HCT116 (cell line): ENCODE results near the gene AMER1. TPM values are rescaled to one million over a fixed set of nuclear protein-coding genes. Genes with fewer than 3 reads are reported as not detected.
A peak's percentile ranks its signal among the peaks of the same experiment; 100 is the strongest.

ENCODE experiments used
- ATAC-seq: fragments of 200-7000 bp; cut with Tn5 transposase; 2 replicates; pipeline ENCODE4 v1.9.1; 2020; ENCODE audit warnings: mild to moderate bottlenecking, moderate library complexity
- BruUV-seq: library from RNA; stranded (reverse); fragments of 400-500 nt; replicated peaks from 2 replicates; lab custom pipeline; 2021; lab: Mats Ljungman, UMichigan
- CTCF ChIA-PET: fragments of 300-600 bp; sonication (Branson Sonifier 250); formaldehyde crosslinking; loops from one replicate; lab custom pipeline; 2021; ENCODE audit warnings: antibody characterized with exemption; lab: Charles Lee
- POLR2A ChIA-PET: fragments of 300-600, 350-600 bp; sonication (Branson Sonifier 250); formaldehyde crosslinking; loops from one replicate; lab custom pipeline; 2021; ENCODE audit warnings: antibody characterized with exemption; lab: Charles Lee
- RAD21 ChIA-PET, 2 experiments: fragments of 300-600 bp; sonication (Branson Sonifier 250); formaldehyde crosslinking; loops; one replicate each; lab custom pipeline; 2023; ENCODE audit warnings: low total read pairs in 2 of 2; ENCODE audit not compliant: uncharacterized antibody in 2 of 2, unreplicated experiment in 2 of 2, low non-redundant PET in 1 of 2; lab: Charles Lee
- DNase-seq: peaks from one replicate; pipeline ENCODE4 v3.0.0-alpha.2; 2010; ENCODE audit warnings: low read depth, low spot score
- H2AFZ ChIP-seq: fragments of 200-600 bp; shearing (Covaris generic), sonication (generic); 2 replicates; pipeline ENCODE4 v1.6.1; 2017; ENCODE audit warnings: low read depth, mixed run types, mixed read lengths, antibody characterized with exemption, low read length; ENCODE audit not compliant: poor library complexity, severe bottlenecking
- H3K27ac ChIP-seq: 2 replicates; pipeline ENCODE4 v1.5.1; 2012; ENCODE audit warnings: low read depth, low read length
- H3K27me3 ChIP-seq: fragments of 200-600 bp; sonication (generic); 2 replicates; pipeline ENCODE4 v1.6.1; 2016; ENCODE audit warnings: mixed run types, low read length, mixed read lengths; ENCODE audit not compliant: insufficient read depth
- H3K36me3 ChIP-seq, 2 experiments: fragments of 200-500 bp in 1 of 2; fragments of 200-600 bp in 1 of 2; sonication (Bioruptor generic) in 1 of 2; sonication (generic) in 1 of 2; 2 replicates each; pipeline versions ENCODE4 v1.5.1 to v1.6.1; 2014 to 2016; ENCODE audit warnings: low read length in 2 of 2, inconsistent platforms in 1 of 2, mixed read lengths in 1 of 2, mixed run types in 1 of 2; ENCODE audit not compliant: insufficient read depth in 2 of 2, control insufficient read depth in 1 of 2
- H3K4me1 ChIP-seq, 2 experiments: fragments of 200-600 bp in 1 of 2; sonication (generic) in 1 of 2; 2 replicates each; pipeline versions ENCODE4 v1.5.1 to v1.6.1; 2012 to 2017; ENCODE audit warnings: low read length in 2 of 2, inconsistent platforms in 1 of 2, mild to moderate bottlenecking in 1 of 2, mixed read lengths in 1 of 2, mixed run types in 1 of 2, moderate library complexity in 1 of 2; ENCODE audit not compliant: insufficient read depth in 2 of 2, control insufficient read depth in 1 of 2
- H3K4me2 ChIP-seq: fragments of 200-600 bp; sonication (generic); 2 replicates; pipeline ENCODE4 v1.6.1; 2017; ENCODE audit warnings: mixed run types, low read length, mixed read lengths
- H3K4me3 ChIP-seq, 2 experiments: fragments of 200-600 bp in 1 of 2; sonication (generic) in 1 of 2; replicated peaks in 1 of 2; 2 replicates each; pipeline ENCODE4 v1.5.1; 2011 to 2016; ENCODE audit warnings: low read length in 2 of 2, control low read depth in 1 of 2, low read depth in 1 of 2, mild to moderate bottlenecking in 1 of 2, mixed read lengths in 1 of 2, mixed run types in 1 of 2
- H3K79me2 ChIP-seq: fragments of 200-600 bp; sonication (generic); 2 replicates; pipeline ENCODE4 v1.6.1; 2017; ENCODE audit warnings: mild to moderate bottlenecking, mixed run types, low read length, moderate library complexity, mixed read lengths; ENCODE audit not compliant: insufficient read depth
- H3K9ac ChIP-seq: fragments of 200-600 bp; sonication (generic); 2 replicates; pipeline ENCODE4 v1.6.1; 2016; ENCODE audit warnings: low read length, mixed read lengths
- H3K9me2 ChIP-seq: fragments of 200-600 bp; sonication (generic), shearing (Covaris generic); 2 replicates; pipeline ENCODE4 v1.6.1; 2017; ENCODE audit warnings: mixed run types, mild to moderate bottlenecking, moderate library complexity; ENCODE audit not compliant: insufficient read depth
- H3K9me3 ChIP-seq, 2 experiments: fragments of 200-500 bp in 1 of 2; fragments of 200-600 bp in 1 of 2; sonication (Bioruptor generic) in 1 of 2; sonication (generic) in 1 of 2; 2 replicates each; pipeline ENCODE4 v1.6.1; 2014 to 2017; ENCODE audit warnings: low read length in 2 of 2, mixed read lengths in 2 of 2, inconsistent platforms in 1 of 2, low read depth in 1 of 2, mild to moderate bottlenecking in 1 of 2, mixed run types in 1 of 2, moderate library complexity in 1 of 2; ENCODE audit not compliant: control insufficient read depth in 1 of 2, insufficient read depth in 1 of 2
- H4K20me1 ChIP-seq: fragments of 200-600 bp; sonication (generic), shearing (Covaris generic); 2 replicates; pipeline ENCODE4 v1.6.1; 2017; ENCODE audit warnings: mixed run types, mild to moderate bottlenecking, moderate library complexity; ENCODE audit not compliant: insufficient read depth
- CEBPB ChIP-seq: IDR thresholded peaks from 2 replicates; pipeline ENCODE4 v1.6.1; 2012; ENCODE audit warnings: low read depth
- EGR1 ChIP-seq: IDR thresholded peaks from 2 replicates; pipeline ENCODE4 v1.6.1; 2012; ENCODE audit warnings: low read depth
- JUND ChIP-seq: IDR thresholded peaks from 2 replicates; pipeline ENCODE4 v1.6.1; 2012
- MAX ChIP-seq: IDR thresholded peaks from 2 replicates; pipeline ENCODE4 v1.6.1; 2012
- RAD21 ChIP-seq: IDR thresholded peaks from 2 replicates; pipeline ENCODE4 v1.6.1; 2012; ENCODE audit warnings: low read depth, mild to moderate bottlenecking
- SIN3A ChIP-seq: IDR thresholded peaks from 2 replicates; pipeline ENCODE4 v1.6.1; 2012; ENCODE audit warnings: low read depth
- SRF ChIP-seq: IDR thresholded peaks from 2 replicates; pipeline ENCODE4 v1.6.1; 2012; ENCODE audit warnings: low read depth
- TCF7L2 ChIP-seq: IDR thresholded peaks from 2 replicates; pipeline ENCODE4 v1.7.0; 2011; ENCODE audit warnings: borderline replicate concordance, inconsistent platforms; ENCODE audit not compliant: insufficient read depth, insufficient read length; ENCODE audit errors: extremely low read depth
- YY1 ChIP-seq: IDR thresholded peaks from 2 replicates; pipeline ENCODE4 v1.6.1; 2011; ENCODE audit warnings: low read length, low read depth, moderate library complexity, mild to moderate bottlenecking; ENCODE audit not compliant: insufficient replicate concordance; ENCODE audit errors: extremely low read depth
- ZFX ChIP-seq: fragments of 450-650 bp; IDR thresholded peaks from 2 replicates; pipeline ENCODE4 v1.6.1; 2017
- ZNF274 ChIP-seq: fragments of 200-500 bp; sonication (Bioruptor generic); IDR thresholded peaks from 2 replicates; pipeline ENCODE4 v1.6.1; 2014; ENCODE audit warnings: mild to moderate bottlenecking, low read depth, low read length, inconsistent platforms
- intact Hi-C: fragments of 100-400 bp; cut with micrococcal nuclease; formaldehyde crosslinking; loops from 2 replicates; pipeline ENCODE4 v1.10.0; 2022
- total RNA-seq: library from RNA; stranded (reverse); gene quantifications from one replicate; pipeline ENCODE4 v1.2.1, GENCODE V29; 2021; ENCODE audit not compliant: unreplicated experiment

The AMER1 gene
- total RNA-seq, 1 experiment from 2014 or later = 2.8 TPM

GRCh38 chrX:64204701-64205440 lies 637 bp downstream of the AMER1 start:
- Histone ChIP-seq H3K4me3 (peak overlapping the region; percentile 54 to 63), H4K20me1 (no peaks in the 10 kb centered on the region), H3K9me3 (no peaks in the 10 kb centered on the region), H3K27ac (peak overlapping the region; percentile 87), H3K9ac (peak overlapping the region; percentile 69), H3K36me3 (no peaks in the 10 kb centered on the region), H3K4me1 (peaks cover 4 to 16% of the 10 kb centered on the region in 2 experiments; a peak in 2 of 4 replicates), H3K79me2 (no peaks in the 10 kb centered on the region; the same call in 1 of the 2 replicates), H3K27me3 (no peaks in the 10 kb centered on the region), H3K4me2 (peak overlapping the region; percentile 79), H2AFZ (no peak overlapping the region)
- intact Hi-C loops = loop anchor here (10.0 kb wide), 1 partner anchor 190 kb away; the partner anchor contains the start of gene MTMR8
- CTCF ChIA-PET = no interaction called here
- no peak for DNase-seq
- POLR2A ChIA-PET = no interaction called here
- peak; percentile 25 for ATAC-seq
- BruUV-seq = no TSS peak
- TF ChIP-seq ZNF274 (no peak), EGR1 (peak; percentile 64; the same call in 1 of the 2 replicates), RAD21 (no peak), ZFX (0 out of 2 replicates have a peak, but pooled peaks have one; percentile 11), MAX (peak; percentile 42), CEBPB (no peak), YY1 (no peak), SRF (no peak), JUND (no peak), TCF7L2 (no peak), SIN3A (no peak)
- TF ChIP-seq, all 23 proteins: peak for 3
- H3K9me2 ChIP-seq = no peaks in the 10 kb centered on the region
- RAD21 ChIA-PET = no interaction called here
